WTC11 (cell line): ENCODE results near the gene ZNF600. TPM values are rescaled to one million over a fixed set of nuclear protein-coding genes. Genes with fewer than 3 reads are reported as not detected.
"Not testable (repeated sequence)": the region's sequence is repeated elsewhere in the genome, so short reads cannot be mapped to it uniquely, and the experiment has no call there.

Source experiments
- ATAC-seq: fragments of 200-7000 bp; cut with Tn5 transposase; 2 replicates; pipeline ENCODE4 v1.10.0; 2021; ENCODE audit warnings: mild to moderate bottlenecking, moderate library complexity
- CTCF ChIA-PET: fragments of 300-600 bp; sonication (Branson Sonifier 250); formaldehyde crosslinking; loops from one replicate; lab custom pipeline; 2021; ENCODE audit warnings: antibody characterized with exemption; lab: Charles Lee
- POLR2A ChIA-PET: fragments of 350-600 bp; sonication (Branson Sonifier 250); formaldehyde crosslinking; loops from one replicate; lab custom pipeline; 2021; ENCODE audit warnings: antibody characterized with exemption; lab: Charles Lee
- DNase-seq: peaks from one replicate; pipeline ENCODE4 v3.0.0; 2021; ENCODE audit warnings: low spot score
- H3K27ac Mint-ChIP-seq: 2 replicates; pipeline ENCODE4 v1.8.0; 2021; ENCODE audit warnings: mixed read lengths
- H3K27me3 Mint-ChIP-seq: 2 replicates; pipeline ENCODE4 v1.8.0; 2021; ENCODE audit warnings: low read depth, mild to moderate bottlenecking, moderate library complexity, mixed read lengths
- H3K36me3 Mint-ChIP-seq: 2 replicates; pipeline ENCODE4 v1.8.0; 2021; ENCODE audit warnings: mixed read lengths
- H3K4me1 Mint-ChIP-seq: 2 replicates; pipeline ENCODE4 v1.8.0; 2022; ENCODE audit warnings: mixed read lengths
- H3K4me3 Mint-ChIP-seq: 2 replicates; pipeline ENCODE4 v1.8.0; 2021; ENCODE audit warnings: mild to moderate bottlenecking, moderate library complexity, mixed read lengths
- H3K9me3 Mint-ChIP-seq: 2 replicates; pipeline ENCODE4 v1.8.0; 2021; ENCODE audit warnings: mixed read lengths
- FOXJ3 ChIP-seq: sonication (generic); formaldehyde crosslinking; IDR thresholded peaks from 2 replicates; pipeline ENCODE4 v1.9.0; 2021; ENCODE audit warnings: missing genetic modification reagents, mild to moderate bottlenecking, borderline replicate concordance
- FOXK1 ChIP-seq: sonication (generic); formaldehyde crosslinking; IDR thresholded peaks from 2 replicates; pipeline ENCODE4 v1.8.0; 2022; ENCODE audit warnings: mild to moderate bottlenecking, moderate library complexity, missing genetic modification reagents
- GABPB1 ChIP-seq: sonication (generic); formaldehyde crosslinking; IDR thresholded peaks from 2 replicates; pipeline ENCODE4 v1.8.1; 2023; ENCODE audit warnings: mild to moderate bottlenecking, missing genetic modification reagents
- HMGXB4 ChIP-seq: sonication (generic); formaldehyde crosslinking; IDR thresholded peaks from 2 replicates; pipeline ENCODE4 v1.8.1; 2023; ENCODE audit warnings: mild to moderate bottlenecking, moderate library complexity, missing genetic modification reagents
- MXD4 ChIP-seq: fragments of 250-450 bp; sonication (Bioruptor Pico); IDR thresholded peaks from 2 replicates; pipeline ENCODE4 v1.8.0; 2021; ENCODE audit warnings: mild to moderate bottlenecking, moderate library complexity, borderline replicate concordance
- RELA ChIP-seq: sonication (generic); formaldehyde crosslinking; IDR thresholded peaks from 2 replicates; pipeline ENCODE4 v1.8.1; 2022; ENCODE audit warnings: missing genetic modification reagents, mild to moderate bottlenecking, borderline replicate concordance
- SP1 ChIP-seq: sonication (generic); formaldehyde crosslinking; conservative IDR thresholded peaks from 2 replicates; pipeline ENCODE4 v1.8.1; 2022; ENCODE audit warnings: missing genetic modification reagents
- TEAD4 ChIP-seq: sonication (generic); formaldehyde crosslinking; IDR thresholded peaks from 2 replicates; pipeline ENCODE4 v1.8.0; 2022; ENCODE audit warnings: mild to moderate bottlenecking, missing genetic modification reagents
- ZNF281 ChIP-seq: sonication (generic); formaldehyde crosslinking; IDR thresholded peaks from 2 replicates; pipeline ENCODE4 v1.8.0; 2023; ENCODE audit warnings: mild to moderate bottlenecking, missing genetic modification reagents
- ZNF396 ChIP-seq: fragments of 250-450 bp; sonication (Bioruptor Pico); IDR thresholded peaks from 2 replicates; pipeline ENCODE4 v1.8.0; 2021; ENCODE audit warnings: mild to moderate bottlenecking, moderate library complexity, borderline replicate concordance
- ZNF671 ChIP-seq: fragments of 250-450 bp; sonication (Bioruptor Pico); IDR thresholded peaks from 2 replicates; pipeline ENCODE4 v1.8.0; 2021; ENCODE audit warnings: mild to moderate bottlenecking
- total RNA-seq: library from RNA; stranded (reverse); gene quantifications from 3 replicates; pipeline ENCODE4 v1.2.3, GENCODE V29; 2021
- TF ChIP-seq, protein P1 (sequence below): sonication (generic); formaldehyde crosslinking; IDR thresholded peaks from 2 replicates; pipeline ENCODE4 v1.8.0; 2022; ENCODE audit warnings: missing genetic modification reagents
- TF ChIP-seq, protein P2 (sequence below): fragments of 250-450 bp; sonication (Bioruptor Pico); IDR thresholded peaks from 2 replicates; pipeline ENCODE4 v1.9.0; 2021; ENCODE audit warnings: mild to moderate bottlenecking, borderline replicate concordance
- TF ChIP-seq, protein P3 (sequence below): sonication (generic); formaldehyde crosslinking; IDR thresholded peaks from 2 replicates; pipeline ENCODE4 v1.8.0; 2023; ENCODE audit warnings: missing genetic modification reagents, mild to moderate bottlenecking, borderline replicate concordance
- TF ChIP-seq, protein P4 (sequence below): sonication (generic); formaldehyde crosslinking; IDR thresholded peaks from 2 replicates; pipeline ENCODE4 v1.8.1; 2023; ENCODE audit warnings: mild to moderate bottlenecking, missing genetic modification reagents, moderate library complexity

ZNF600 gene
- total RNA-seq, 1 experiment from 2014 or later, result 13.2 TPM

GRCh38 chr19:52809801-52810200, 23.2 kb upstream of the ZNF600 start:
- H3K36me3 Mint-ChIP-seq, result peaks cover 44% of the 10 kb centered on the region
- CTCF ChIA-PET, result interaction anchor here (0.6 kb wide), 1 partner anchor 232 kb away, joined by 3 read pairs; no protein-coding TSS in a partner anchor
- TF ChIP-seq FOXK1 (CRISPR knock-in tag) (no peak), SP1 (CRISPR knock-in tag) (no peak), MXD4 (CRISPR knock-in tag) (no peak), RELA (CRISPR knock-in tag) (no peak), GABPB1 (CRISPR knock-in tag) (no peak), HMGXB4 (CRISPR knock-in tag) (no peak), FOXJ3 (no peak), ZNF671 (CRISPR knock-in tag) (no peak), ZNF281 (CRISPR knock-in tag) (no peak), ZNF396 (CRISPR knock-in tag) (no peak), TEAD4 (CRISPR knock-in tag) (no peak)
- TF ChIP-seq, protein P1, sequence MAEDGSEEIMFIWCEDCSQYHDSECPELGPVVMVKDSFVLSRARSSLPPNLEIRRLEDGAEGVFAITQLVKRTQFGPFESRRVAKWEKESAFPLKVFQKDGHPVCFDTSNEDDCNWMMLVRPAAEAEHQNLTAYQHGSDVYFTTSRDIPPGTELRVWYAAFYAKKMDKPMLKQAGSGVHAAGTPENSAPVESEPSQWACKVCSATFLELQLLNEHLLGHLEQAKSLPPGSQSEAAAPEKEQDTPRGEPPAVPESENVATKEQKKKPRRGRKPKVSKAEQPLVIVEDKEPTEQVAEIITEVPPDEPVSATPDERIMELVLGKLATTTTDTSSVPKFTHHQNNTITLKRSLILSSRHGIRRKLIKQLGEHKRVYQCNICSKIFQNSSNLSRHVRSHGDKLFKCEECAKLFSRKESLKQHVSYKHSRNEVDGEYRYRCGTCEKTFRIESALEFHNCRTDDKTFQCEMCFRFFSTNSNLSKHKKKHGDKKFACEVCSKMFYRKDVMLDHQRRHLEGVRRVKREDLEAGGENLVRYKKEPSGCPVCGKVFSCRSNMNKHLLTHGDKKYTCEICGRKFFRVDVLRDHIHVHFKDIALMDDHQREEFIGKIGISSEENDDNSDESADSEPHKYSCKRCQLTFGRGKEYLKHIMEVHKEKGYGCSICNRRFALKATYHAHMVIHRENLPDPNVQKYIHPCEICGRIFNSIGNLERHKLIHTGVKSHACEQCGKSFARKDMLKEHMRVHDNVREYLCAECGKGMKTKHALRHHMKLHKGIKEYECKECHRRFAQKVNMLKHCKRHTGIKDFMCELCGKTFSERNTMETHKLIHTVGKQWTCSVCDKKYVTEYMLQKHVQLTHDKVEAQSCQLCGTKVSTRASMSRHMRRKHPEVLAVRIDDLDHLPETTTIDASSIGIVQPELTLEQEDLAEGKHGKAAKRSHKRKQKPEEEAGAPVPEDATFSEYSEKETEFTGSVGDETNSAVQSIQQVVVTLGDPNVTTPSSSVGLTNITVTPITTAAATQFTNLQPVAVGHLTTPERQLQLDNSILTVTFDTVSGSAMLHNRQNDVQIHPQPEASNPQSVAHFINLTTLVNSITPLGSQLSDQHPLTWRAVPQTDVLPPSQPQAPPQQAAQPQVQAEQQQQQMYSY (CRISPR knock-in tag), result no peak
- TF ChIP-seq, protein P2, sequence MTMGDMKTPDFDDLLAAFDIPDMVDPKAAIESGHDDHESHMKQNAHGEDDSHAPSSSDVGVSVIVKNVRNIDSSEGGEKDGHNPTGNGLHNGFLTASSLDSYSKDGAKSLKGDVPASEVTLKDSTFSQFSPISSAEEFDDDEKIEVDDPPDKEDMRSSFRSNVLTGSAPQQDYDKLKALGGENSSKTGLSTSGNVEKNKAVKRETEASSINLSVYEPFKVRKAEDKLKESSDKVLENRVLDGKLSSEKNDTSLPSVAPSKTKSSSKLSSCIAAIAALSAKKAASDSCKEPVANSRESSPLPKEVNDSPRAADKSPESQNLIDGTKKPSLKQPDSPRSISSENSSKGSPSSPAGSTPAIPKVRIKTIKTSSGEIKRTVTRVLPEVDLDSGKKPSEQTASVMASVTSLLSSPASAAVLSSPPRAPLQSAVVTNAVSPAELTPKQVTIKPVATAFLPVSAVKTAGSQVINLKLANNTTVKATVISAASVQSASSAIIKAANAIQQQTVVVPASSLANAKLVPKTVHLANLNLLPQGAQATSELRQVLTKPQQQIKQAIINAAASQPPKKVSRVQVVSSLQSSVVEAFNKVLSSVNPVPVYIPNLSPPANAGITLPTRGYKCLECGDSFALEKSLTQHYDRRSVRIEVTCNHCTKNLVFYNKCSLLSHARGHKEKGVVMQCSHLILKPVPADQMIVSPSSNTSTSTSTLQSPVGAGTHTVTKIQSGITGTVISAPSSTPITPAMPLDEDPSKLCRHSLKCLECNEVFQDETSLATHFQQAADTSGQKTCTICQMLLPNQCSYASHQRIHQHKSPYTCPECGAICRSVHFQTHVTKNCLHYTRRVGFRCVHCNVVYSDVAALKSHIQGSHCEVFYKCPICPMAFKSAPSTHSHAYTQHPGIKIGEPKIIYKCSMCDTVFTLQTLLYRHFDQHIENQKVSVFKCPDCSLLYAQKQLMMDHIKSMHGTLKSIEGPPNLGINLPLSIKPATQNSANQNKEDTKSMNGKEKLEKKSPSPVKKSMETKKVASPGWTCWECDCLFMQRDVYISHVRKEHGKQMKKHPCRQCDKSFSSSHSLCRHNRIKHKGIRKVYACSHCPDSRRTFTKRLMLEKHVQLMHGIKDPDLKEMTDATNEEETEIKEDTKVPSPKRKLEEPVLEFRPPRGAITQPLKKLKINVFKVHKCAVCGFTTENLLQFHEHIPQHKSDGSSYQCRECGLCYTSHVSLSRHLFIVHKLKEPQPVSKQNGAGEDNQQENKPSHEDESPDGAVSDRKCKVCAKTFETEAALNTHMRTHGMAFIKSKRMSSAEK (CRISPR knock-in tag), result no peak
- TF ChIP-seq, protein P3, sequence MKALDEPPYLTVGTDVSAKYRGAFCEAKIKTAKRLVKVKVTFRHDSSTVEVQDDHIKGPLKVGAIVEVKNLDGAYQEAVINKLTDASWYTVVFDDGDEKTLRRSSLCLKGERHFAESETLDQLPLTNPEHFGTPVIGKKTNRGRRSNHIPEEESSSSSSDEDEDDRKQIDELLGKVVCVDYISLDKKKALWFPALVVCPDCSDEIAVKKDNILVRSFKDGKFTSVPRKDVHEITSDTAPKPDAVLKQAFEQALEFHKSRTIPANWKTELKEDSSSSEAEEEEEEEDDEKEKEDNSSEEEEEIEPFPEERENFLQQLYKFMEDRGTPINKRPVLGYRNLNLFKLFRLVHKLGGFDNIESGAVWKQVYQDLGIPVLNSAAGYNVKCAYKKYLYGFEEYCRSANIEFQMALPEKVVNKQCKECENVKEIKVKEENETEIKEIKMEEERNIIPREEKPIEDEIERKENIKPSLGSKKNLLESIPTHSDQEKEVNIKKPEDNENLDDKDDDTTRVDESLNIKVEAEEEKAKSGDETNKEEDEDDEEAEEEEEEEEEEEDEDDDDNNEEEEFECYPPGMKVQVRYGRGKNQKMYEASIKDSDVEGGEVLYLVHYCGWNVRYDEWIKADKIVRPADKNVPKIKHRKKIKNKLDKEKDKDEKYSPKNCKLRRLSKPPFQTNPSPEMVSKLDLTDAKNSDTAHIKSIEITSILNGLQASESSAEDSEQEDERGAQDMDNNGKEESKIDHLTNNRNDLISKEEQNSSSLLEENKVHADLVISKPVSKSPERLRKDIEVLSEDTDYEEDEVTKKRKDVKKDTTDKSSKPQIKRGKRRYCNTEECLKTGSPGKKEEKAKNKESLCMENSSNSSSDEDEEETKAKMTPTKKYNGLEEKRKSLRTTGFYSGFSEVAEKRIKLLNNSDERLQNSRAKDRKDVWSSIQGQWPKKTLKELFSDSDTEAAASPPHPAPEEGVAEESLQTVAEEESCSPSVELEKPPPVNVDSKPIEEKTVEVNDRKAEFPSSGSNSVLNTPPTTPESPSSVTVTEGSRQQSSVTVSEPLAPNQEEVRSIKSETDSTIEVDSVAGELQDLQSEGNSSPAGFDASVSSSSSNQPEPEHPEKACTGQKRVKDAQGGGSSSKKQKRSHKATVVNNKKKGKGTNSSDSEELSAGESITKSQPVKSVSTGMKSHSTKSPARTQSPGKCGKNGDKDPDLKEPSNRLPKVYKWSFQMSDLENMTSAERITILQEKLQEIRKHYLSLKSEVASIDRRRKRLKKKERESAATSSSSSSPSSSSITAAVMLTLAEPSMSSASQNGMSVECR (CRISPR knock-in tag), result no peak
- TF ChIP-seq, protein P4, sequence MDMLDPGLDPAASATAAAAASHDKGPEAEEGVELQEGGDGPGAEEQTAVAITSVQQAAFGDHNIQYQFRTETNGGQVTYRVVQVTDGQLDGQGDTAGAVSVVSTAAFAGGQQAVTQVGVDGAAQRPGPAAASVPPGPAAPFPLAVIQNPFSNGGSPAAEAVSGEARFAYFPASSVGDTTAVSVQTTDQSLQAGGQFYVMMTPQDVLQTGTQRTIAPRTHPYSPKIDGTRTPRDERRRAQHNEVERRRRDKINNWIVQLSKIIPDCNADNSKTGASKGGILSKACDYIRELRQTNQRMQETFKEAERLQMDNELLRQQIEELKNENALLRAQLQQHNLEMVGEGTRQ, result no peak

GRCh38 chr19:52799950-52800640, 13.5 kb upstream of the ZNF600 start:
- ATAC-seq, H3K27ac Mint-ChIP-seq, H3K4me1 Mint-ChIP-seq, POLR2A ChIA-PET, DNase-seq, CTCF ChIA-PET, H3K4me3 Mint-ChIP-seq: not testable (repeated sequence)
- Mint-ChIP-seq H3K27me3 (peaks cover 27% of the 10 kb centered on the region), H3K36me3 (peaks cover 88% of the 10 kb centered on the region), H3K9me3 (peaks cover 69% of the 10 kb centered on the region)

More at GRCh38 chr19:52809801-52810200, 23.2 kb upstream of the ZNF600 start:
- Mint-ChIP-seq H3K4me3 (no peak overlapping the region), H3K4me1 (peaks cover 3% of the 10 kb centered on the region; the same call in 1 of the 2 replicates), H3K27ac (no peak overlapping the region), H3K27me3 (no peaks in the 10 kb centered on the region), H3K9me3 (peaks cover 7% of the 10 kb centered on the region)
- POLR2A ChIA-PET, result no interaction called here
- DNase-seq, result no peak
- no peak for ATAC-seq
